Activated naive CD4-positive, alpha-beta T cell treated with anti-CD3 and anti-CD28 coated beads, Interleukin-2, amount 10 ng/mL, durations not matched to agents 7 days and 5 days (primary cell): Measurements from ENCODE around the gene ATP1A2.

Experiments used
- CTCF ChIA-PET: fragments of 350-600 bp; sonication (Branson Sonifier 250); formaldehyde crosslinking; loops from one replicate; lab custom pipeline; 2021; ENCODE audit warnings: antibody characterized with exemption; lab: Charles Lee
- DNase-seq: peaks from one replicate; pipeline ENCODE4 v3.0.0-alpha.2; 2020
- H3K27ac Mint-ChIP-seq: one replicate; pipeline ENCODE4 v1.8.0; 2021; ENCODE audit warnings: mild to moderate bottlenecking, moderate library complexity, mixed read lengths
- H3K27me3 Mint-ChIP-seq: one replicate; pipeline ENCODE4 v1.8.0; 2021; ENCODE audit warnings: mild to moderate bottlenecking, mixed read lengths
- H3K36me3 Mint-ChIP-seq: one replicate; pipeline ENCODE4 v1.8.0; 2021; ENCODE audit warnings: mixed read lengths
- H3K4me1 Mint-ChIP-seq: one replicate; pipeline ENCODE4 v1.8.0; 2021; ENCODE audit warnings: mixed read lengths
- H3K4me3 Mint-ChIP-seq: one replicate; pipeline ENCODE4 v1.8.0; 2021; ENCODE audit warnings: mild to moderate bottlenecking, moderate library complexity, mixed read lengths
- H3K9me3 Mint-ChIP-seq: one replicate; pipeline ENCODE4 v1.8.0; 2021; ENCODE audit warnings: mixed read lengths

Gene ATP1A2

DNA sequence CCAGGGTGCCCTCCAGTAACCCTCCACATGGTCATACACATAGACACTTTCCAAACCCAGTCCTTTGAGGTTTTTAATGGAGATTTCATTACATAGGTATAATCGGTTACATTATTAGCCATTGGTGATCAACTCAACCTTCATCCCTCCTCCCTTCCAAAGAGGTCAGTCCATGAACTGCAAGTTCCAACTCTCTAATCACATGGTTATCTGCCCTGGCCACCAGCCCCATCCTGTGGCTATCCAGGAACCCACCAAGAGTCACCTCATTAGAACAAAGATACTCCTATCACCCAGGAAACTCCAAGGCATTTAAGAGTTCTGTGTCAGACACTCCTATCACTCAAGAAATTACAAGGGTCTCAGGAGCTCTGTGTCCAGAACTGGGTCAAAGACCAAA, 48.1 kb downstream of the ATP1A2 start:
- Mint-ChIP-seq H3K9me3 (no peaks in the 10 kb centered on the region), H3K27me3 (peaks cover 47% of the 10 kb centered on the region), H3K27ac (no peak overlapping the region), H3K4me1 (no peaks in the 10 kb centered on the region), H3K4me3 (no peak overlapping the region), H3K36me3 (no peaks in the 10 kb centered on the region)
- CTCF ChIA-PET, result no interaction called here
- no peak for DNase-seq

DNA sequence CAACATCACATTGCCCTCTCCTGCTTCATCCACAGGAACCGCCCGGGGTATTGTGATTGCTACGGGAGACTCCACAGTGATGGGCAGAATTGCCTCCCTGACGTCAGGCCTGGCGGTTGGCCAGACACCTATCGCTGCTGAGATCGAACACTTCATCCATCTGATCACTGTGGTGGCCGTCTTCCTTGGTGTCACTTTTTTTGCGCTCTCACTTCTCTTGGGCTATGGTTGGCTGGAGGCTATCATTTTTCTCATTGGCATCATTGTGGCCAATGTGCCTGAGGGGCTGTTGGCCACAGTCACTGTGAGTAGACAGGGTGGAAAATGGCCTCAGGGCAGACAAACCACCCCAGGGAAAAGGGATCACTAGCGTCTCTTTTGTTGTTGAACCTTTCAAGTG, 48.6 kb downstream of the ATP1A2 start:
- DNase-seq, result no peak

DNA sequence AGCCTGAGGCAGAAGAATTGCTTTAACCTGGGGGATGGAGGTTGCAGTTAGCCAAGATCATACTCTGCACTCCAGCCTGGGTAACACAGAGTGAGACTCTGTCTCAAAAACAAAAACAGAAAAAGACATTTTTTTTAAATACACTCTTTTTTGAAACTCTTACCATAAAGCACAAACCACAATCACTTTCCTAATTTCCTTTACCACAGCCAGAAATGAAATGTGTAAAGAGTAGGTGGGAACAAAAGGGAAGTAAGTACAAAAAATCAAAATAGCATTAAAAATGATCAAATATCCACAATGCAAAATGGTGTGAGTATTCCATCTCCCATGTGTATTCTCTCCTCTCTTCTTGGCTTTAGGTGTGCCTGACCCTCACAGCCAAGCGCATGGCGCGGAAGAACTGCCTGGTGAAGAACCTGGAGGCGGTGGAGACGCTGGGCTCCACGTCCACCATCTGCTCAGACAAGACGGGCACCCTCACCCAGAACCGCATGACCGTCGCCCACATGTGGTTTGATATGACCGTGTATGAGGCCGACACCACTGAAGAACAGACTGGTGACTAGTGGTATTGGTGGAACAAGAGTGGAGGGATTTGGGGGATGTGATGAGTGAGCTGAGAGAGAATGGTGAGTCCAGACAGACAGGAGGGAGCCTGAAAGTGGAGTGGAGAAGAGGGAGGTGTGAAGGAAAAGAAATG, 50.8 kb downstream of the ATP1A2 start:
- CTCF ChIA-PET, result no interaction called here
- H3K4me3 Mint-ChIP-seq, result no peak overlapping the region
- H3K9me3 Mint-ChIP-seq, result no peaks in the 10 kb centered on the region
- no peaks in the 10 kb centered on the region for H3K36me3 Mint-ChIP-seq
- peaks cover 51% of the 10 kb centered on the region for H3K27me3 Mint-ChIP-seq
- H3K4me1 Mint-ChIP-seq, result peaks cover 8% of the 10 kb centered on the region
- no peak for DNase-seq
- no peak overlapping the region for H3K27ac Mint-ChIP-seq

More for the DNA sequence above, 48.6 kb downstream of the ATP1A2 start:
- Mint-ChIP-seq H3K4me3 (no peak overlapping the region), H3K36me3 (no peaks in the 10 kb centered on the region), H3K27ac (no peak overlapping the region), H3K9me3 (no peaks in the 10 kb centered on the region), H3K4me1 (peaks cover under 1% of the 10 kb centered on the region), H3K27me3 (peaks cover 45% of the 10 kb centered on the region)
- CTCF ChIA-PET, result no interaction called here

DNA sequence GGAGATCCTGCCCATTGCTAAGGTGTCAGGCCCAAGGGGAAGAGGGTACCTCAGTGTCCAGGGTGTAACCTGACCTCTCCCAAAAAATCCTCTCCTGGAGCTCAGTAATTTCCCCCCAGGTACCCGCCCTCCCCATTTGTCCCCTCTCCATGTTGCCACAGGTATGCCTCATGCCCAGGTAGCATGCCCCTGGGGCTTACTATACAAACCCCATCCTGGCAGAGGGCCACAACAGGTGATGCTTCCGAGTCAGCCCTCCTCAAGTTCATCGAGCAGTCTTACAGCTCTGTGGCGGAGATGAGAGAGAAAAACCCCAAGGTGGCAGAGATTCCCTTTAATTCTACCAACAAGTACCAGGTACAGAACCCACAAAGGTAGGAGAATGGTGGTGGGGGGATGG, 51.5 kb downstream of the ATP1A2 start:
- Mint-ChIP-seq H3K27ac (no peak overlapping the region), H3K36me3 (no peaks in the 10 kb centered on the region), H3K9me3 (no peaks in the 10 kb centered on the region), H3K4me1 (peaks cover 8% of the 10 kb centered on the region), H3K4me3 (no peak overlapping the region), H3K27me3 (peaks cover 52% of the 10 kb centered on the region)
- no peak for DNase-seq
- CTCF ChIA-PET, result interaction anchor here (1.1 kb wide), 1 partner anchor 85 kb away, joined by 3 read pairs; no protein-coding TSS in a partner anchor

DNA sequence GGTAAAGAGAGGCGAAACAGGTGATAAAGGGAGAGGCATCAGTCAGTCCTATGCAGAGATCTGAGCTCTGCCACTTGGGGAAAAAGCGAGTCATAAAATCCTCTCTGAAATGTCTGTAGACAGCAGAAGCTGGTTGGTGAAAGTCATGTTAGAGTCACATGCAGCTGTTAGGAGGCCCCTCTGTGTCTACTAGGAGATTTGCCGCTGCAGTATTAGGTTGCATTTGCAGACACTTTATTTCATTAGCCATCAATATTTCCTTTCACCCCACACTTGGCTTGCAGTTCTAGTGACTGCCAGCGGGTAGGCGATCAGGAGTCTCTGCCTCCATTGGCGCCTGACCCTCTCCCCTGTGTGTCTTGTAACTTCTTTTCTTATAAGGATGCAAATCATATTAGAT, 52.0 kb downstream of the ATP1A2 start:
- DNase-seq, result no peak
- peaks cover 8% of the 10 kb centered on the region for H3K4me1 Mint-ChIP-seq
- no peaks in the 10 kb centered on the region for H3K36me3 Mint-ChIP-seq
- H3K4me3 Mint-ChIP-seq, result no peak overlapping the region
- peaks cover 56% of the 10 kb centered on the region for H3K27me3 Mint-ChIP-seq
- H3K9me3 Mint-ChIP-seq, result no peaks in the 10 kb centered on the region
- no peak overlapping the region for H3K27ac Mint-ChIP-seq
- CTCF ChIA-PET, result interaction anchor here (1.1 to 1.9 kb wide), 2 partner anchors 85 to 209 kb away, joined by 3 to 6 read pairs; no protein-coding TSS in a partner anchor

DNA sequence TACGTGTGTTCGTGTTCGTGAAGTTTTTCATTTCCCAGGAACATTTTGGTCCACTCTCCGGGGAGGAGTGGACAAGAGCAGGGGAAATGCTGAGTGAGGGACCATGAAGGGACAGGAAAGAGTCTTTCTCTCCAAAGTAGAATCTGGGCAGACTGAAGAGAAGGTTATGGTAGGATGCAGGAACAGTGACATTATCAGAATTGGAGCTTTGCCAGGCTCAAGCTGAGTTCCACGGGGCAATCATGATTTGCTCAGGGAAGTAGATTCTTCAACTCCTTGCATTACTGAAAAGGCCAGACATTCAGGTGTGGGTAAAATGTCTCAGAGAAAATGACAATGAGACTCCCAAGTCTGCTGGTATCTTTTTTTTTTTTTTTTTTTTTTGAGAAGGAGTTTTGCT, 52.5 kb downstream of the ATP1A2 start:
- H3K4me1 Mint-ChIP-seq, result peaks cover 8% of the 10 kb centered on the region
- no peaks in the 10 kb centered on the region for H3K9me3 Mint-ChIP-seq
- H3K4me3 Mint-ChIP-seq, result no peak overlapping the region
- no peak for DNase-seq
- no peak overlapping the region for H3K27ac Mint-ChIP-seq
- peaks cover 61% of the 10 kb centered on the region for H3K27me3 Mint-ChIP-seq
- CTCF ChIA-PET, result interaction anchor here (1.1 to 1.9 kb wide), 2 partner anchors 84 to 209 kb away, joined by 3 to 6 read pairs; no protein-coding TSS in a partner anchor
- H3K36me3 Mint-ChIP-seq, result no peaks in the 10 kb centered on the region

DNA sequence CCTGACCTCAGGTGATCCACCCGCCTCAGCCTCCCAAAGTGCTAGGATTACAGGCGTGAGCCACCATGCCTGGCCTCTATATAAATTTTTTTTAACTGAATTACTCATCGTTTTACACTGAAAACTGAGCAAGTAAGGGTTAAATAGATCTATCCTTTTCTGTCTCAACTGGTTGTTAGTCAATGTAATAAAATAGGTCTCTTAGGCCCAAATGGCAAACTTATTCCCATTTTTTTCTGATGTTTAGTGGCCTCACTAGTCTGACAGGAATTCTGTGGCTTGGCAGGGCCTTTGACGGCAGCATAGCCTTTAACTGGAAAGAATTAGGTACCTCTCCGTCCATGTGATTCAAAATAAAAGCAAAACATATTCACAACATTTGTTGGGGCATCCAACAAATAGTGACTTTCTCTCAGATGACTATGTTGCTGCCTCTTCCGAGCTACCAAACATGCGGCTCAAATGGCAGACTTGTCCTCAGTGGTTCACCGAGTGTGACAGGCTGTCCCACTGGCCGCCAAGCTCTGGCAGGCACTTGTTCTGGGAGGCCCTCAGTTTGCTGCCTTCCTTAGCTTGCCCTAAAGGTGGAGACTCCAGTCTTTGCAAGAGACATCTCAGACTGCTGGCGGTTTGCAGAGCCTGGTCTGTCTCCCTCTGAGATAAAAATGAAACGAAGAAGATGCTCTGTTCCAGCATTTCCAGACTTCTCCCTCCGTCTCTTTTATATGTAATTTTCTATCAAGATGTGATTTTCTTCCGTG, 53.2 kb downstream of the ATP1A2 start:
- peaks cover 8% of the 10 kb centered on the region for H3K4me1 Mint-ChIP-seq
- CTCF ChIA-PET, result interaction anchor here (1.1 to 1.9 kb wide), 2 partner anchors 83 to 208 kb away, joined by 5 to 6 read pairs; no protein-coding TSS in a partner anchor
- peaks cover 63% of the 10 kb centered on the region for H3K27me3 Mint-ChIP-seq
- no peak overlapping the region for H3K27ac Mint-ChIP-seq
- no peaks in the 10 kb centered on the region for H3K9me3 Mint-ChIP-seq
- H3K4me3 Mint-ChIP-seq, result no peak overlapping the region
- no peak for DNase-seq
- no peaks in the 10 kb centered on the region for H3K36me3 Mint-ChIP-seq

DNA sequence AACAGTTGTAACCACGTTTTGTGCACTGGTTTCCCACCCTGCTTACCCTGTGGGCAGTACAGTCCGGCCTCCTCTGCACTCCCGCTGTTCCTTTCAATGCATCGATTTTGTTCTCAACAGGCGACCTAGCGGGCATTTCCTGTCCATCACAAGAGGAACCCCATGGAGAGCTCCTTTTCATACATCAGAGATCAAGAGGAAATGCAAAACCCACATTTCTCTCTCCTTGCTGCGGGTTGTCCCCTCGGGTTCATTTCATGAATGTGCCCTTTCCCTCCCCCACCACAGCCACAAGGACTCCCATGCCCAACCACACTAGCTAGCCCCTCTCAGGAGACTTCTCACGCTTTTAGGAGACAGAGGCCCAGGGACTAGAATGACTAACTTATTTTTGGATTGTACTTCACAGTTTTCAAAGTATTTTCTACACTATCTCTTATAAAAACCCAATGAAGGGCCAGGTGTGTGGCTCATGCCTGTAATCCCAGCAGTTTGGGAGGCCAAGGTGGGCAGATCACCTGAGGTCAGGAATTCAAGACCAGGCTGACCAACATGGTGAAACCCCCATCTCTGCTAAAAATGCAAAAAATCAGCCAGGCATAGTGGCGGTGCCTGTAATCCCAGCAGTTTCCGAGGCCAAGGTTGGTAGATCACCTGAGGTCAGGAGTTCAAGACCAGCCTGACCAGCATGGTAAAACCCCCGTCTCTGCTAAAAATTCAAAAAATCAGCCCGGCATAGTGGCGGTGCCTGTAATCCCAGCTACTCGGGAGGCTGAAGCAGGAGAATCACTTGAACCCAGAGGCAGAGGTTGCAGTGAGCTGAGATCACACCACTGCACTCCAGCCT, 54.2 kb downstream of the ATP1A2 start:
- H3K4me1 Mint-ChIP-seq, result peaks cover 8% of the 10 kb centered on the region
- H3K9me3 Mint-ChIP-seq, result no peaks in the 10 kb centered on the region
- CTCF ChIA-PET, result interaction anchor here (0.6 to 1.9 kb wide), 4 partner anchors 82 to 207 kb away, joined by 3 to 6 read pairs (median 4); no protein-coding TSS in a partner anchor
- no peak for DNase-seq
- no peak overlapping the region for H3K4me3 Mint-ChIP-seq
- H3K36me3 Mint-ChIP-seq, result no peaks in the 10 kb centered on the region
- no peak overlapping the region for H3K27ac Mint-ChIP-seq
- H3K27me3 Mint-ChIP-seq, result peaks cover 71% of the 10 kb centered on the region

DNA sequence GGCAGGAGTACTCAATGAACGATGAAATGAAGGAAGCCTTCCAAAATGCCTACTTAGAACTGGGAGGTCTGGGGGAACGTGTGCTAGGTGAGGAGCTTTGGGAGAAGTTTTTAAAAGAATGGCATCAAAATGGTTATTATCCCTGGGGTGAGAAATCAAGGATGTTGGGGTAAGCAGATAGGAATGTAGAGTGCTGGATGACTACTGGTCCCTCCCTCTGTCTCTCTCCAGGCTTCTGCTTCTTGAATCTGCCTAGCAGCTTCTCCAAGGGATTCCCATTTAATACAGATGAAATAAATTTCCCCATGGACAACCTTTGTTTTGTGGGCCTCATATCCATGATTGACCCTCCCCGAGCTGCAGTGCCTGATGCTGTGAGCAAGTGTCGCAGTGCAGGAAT, 55.8 kb downstream of the ATP1A2 start:
- Mint-ChIP-seq H3K27me3 (peaks cover 62% of the 10 kb centered on the region), H3K4me3 (no peak overlapping the region), H3K27ac (no peak overlapping the region), H3K4me1 (peaks cover 8% of the 10 kb centered on the region), H3K9me3 (no peaks in the 10 kb centered on the region), H3K36me3 (no peaks in the 10 kb centered on the region)
- CTCF ChIA-PET, result interaction anchor here (1.3 to 1.9 kb wide), 2 partner anchors 20 to 92 kb away, joined by 3 to 4 read pairs; no protein-coding TSS in a partner anchor
- no peak for DNase-seq

DNA sequence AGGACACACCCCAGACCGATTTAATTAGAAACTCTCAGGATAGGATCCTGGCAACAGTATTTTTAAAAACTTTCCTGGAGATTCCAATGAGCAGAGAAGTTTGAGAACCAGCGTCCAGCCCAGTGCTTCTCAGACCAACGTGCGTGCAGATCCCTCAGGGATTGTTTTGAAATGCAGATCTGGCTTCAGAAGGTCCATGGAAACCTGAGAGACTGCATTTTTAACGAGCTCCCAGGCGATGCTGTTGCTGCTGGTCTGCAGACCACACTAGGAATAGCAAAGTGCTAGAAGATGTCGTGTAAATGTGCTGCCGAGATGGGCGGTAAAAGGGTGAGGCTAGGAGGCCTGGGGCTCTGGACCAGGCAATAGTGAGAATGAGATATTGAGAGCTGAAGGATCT, 56.4 kb downstream of the ATP1A2 start:
- H3K9me3 Mint-ChIP-seq, result no peaks in the 10 kb centered on the region
- peaks cover 55% of the 10 kb centered on the region for H3K27me3 Mint-ChIP-seq
- H3K4me3 Mint-ChIP-seq, result no peak overlapping the region
- H3K27ac Mint-ChIP-seq, result no peak overlapping the region
- CTCF ChIA-PET, result interaction anchor here (1.3 to 1.9 kb wide), 2 partner anchors 20 to 93 kb away, joined by 3 to 4 read pairs; no protein-coding TSS in a partner anchor
- no peak for DNase-seq
- H3K4me1 Mint-ChIP-seq, result peaks cover 8% of the 10 kb centered on the region
- no peaks in the 10 kb centered on the region for H3K36me3 Mint-ChIP-seq

DNA sequence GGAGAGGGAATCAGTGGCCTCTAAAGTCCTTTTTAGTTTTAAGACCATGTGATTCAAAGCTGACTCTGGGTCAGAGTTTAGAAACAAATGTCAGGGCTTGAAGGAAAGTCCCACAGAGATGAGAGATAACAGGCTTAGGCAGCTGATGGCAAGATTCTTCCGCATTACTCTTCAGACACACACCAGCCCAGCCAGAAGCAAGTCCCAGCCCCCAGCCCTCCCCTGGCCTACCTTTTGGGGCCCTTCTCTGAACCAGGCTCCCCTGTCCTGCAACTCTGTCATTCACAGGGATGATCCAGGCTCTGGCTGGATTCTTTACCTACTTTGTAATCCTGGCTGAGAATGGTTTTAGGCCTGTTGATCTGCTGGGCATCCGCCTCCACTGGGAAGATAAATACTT, 61.7 kb downstream of the ATP1A2 start:
- Mint-ChIP-seq H3K4me3 (no peak overlapping the region), H3K27ac (no peak overlapping the region), H3K9me3 (no peaks in the 10 kb centered on the region), H3K36me3 (no peaks in the 10 kb centered on the region), H3K4me1 (no peaks in the 10 kb centered on the region), H3K27me3 (peaks cover 36% of the 10 kb centered on the region)
- no peak for DNase-seq
- CTCF ChIA-PET, result interaction anchor here (1.9 kb wide), 1 partner anchor 75 kb away, joined by 4 read pairs; no protein-coding TSS in a partner anchor

DNA sequence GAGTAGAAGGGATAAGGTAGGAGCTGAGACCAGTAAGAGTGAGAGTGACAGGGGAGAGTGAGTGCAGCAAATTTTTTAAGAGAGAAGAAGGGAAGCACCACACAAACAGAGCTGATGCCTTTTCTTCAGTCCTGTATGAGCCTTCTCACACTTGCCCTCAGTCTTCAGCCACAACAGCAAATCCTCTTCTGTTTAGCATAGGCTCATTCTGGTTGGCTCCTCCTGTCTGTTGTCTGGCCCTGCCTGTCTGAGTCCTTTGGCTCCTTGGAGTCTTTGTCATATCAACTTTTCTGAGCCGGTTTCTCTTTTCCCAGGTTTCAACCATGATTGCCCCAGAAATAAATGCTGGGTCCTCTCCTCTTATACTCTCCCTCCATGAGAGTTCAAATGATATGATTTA, 62.1 kb downstream of the ATP1A2 start:
- no peaks in the 10 kb centered on the region for H3K36me3 Mint-ChIP-seq
- CTCF ChIA-PET, result interaction anchor here (1.9 kb wide), 1 partner anchor 74 kb away, joined by 4 read pairs; no protein-coding TSS in a partner anchor
- no peaks in the 10 kb centered on the region for H3K9me3 Mint-ChIP-seq
- no peak for DNase-seq
- no peaks in the 10 kb centered on the region for H3K4me1 Mint-ChIP-seq
- H3K27ac Mint-ChIP-seq, result no peak overlapping the region
- H3K27me3 Mint-ChIP-seq, result peaks cover 33% of the 10 kb centered on the region
- H3K4me3 Mint-ChIP-seq, result no peak overlapping the region

DNA sequence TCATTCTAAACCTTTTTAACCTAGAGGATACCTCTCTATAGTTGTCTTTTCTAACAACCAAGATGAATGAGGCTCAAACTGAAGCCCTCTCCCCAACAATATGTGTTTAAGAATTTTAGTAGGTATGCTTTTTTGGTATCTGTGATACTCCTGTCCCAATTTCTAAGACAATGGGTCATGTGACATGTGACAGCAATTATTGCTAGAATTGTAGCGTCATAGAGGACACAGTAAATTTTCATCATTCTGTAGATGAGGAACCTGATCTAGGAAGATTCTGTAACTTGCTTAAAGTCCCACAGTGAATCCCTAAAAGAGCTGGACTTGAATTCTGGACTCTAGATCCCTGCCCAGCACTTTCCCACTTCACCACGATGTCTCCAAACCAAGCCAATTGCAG, 63.2 kb downstream of the ATP1A2 start:
- no peak for DNase-seq
- H3K27ac Mint-ChIP-seq, result no peak overlapping the region
- no peak overlapping the region for H3K4me3 Mint-ChIP-seq
- no peaks in the 10 kb centered on the region for H3K36me3 Mint-ChIP-seq
- peaks cover 24% of the 10 kb centered on the region for H3K27me3 Mint-ChIP-seq
- H3K9me3 Mint-ChIP-seq, result no peaks in the 10 kb centered on the region
- no peaks in the 10 kb centered on the region for H3K4me1 Mint-ChIP-seq
- CTCF ChIA-PET, result no interaction called here
